HG03571 (cell line): ENCODE measurements around the gene DENND4A.

Source experiments
- ATAC-seq: cut with Tn5 transposase; IDR thresholded peaks from one replicate; pipeline ENCODE4 v1.9.1; 2021; ENCODE audit not compliant: unreplicated experiment

Gene DENND4A

GRCh38 chr15:65680544-65680943, 111.5 kb downstream of the DENND4A start:
- ATAC-seq, result no peak

GRCh38 chr15:65676123-65676522, 116.0 kb downstream of the DENND4A start:
- ATAC-seq, result no peak

GRCh38 chr15:65675551-65675950, 116.5 kb downstream of the DENND4A start:
- ATAC-seq, result no peak

- no peak for ATAC-seq
These were observed 125.8 kb downstream of the DENND4A start for GRCh38 chr15:65666257-65666656.

- ATAC-seq, result no peak
These were observed 128.6 kb downstream of the DENND4A start for GRCh38 chr15:65663521-65663920.

GRCh38 chr15:65660927-65661326, 131.2 kb downstream of the DENND4A start:
- ATAC-seq, result no peak

- no peak for ATAC-seq
These were observed 132.5 kb downstream of the DENND4A start for GRCh38 chr15:65659502-65660052.

- ATAC-seq, result no peak
These were observed 136.6 kb downstream of the DENND4A start for GRCh38 chr15:65655457-65655856.

GRCh38 chr15:65655026-65655425, 137.1 kb downstream of the DENND4A start:
- no peak for ATAC-seq

- ATAC-seq, result no peak
These were observed 138.1 kb downstream of the DENND4A start for GRCh38 chr15:65653801-65654521.

GRCh38 chr15:65653341-65653740, 138.8 kb downstream of the DENND4A start:
- no peak for ATAC-seq

GRCh38 chr15:65651831-65652749, 140.0 kb downstream of the DENND4A start:
- ATAC-seq, result no peak

- ATAC-seq, result no peak
These were observed 141.1 kb downstream of the DENND4A start for GRCh38 chr15:65651042-65651322.

GRCh38 chr15:65650312-65651041, 141.6 kb downstream of the DENND4A start:
- no peak for ATAC-seq

- ATAC-seq, result no peak
These were observed 145.6 kb downstream of the DENND4A start for GRCh38 chr15:65646486-65646885.

GRCh38 chr15:65645392-65645791, 146.7 kb downstream of the DENND4A start:
- no peak for ATAC-seq

GRCh38 chr15:65644282-65644681, 147.8 kb downstream of the DENND4A start:
- no peak for ATAC-seq

GRCh38 chr15:65642594-65642993, 149.5 kb downstream of the DENND4A start:
- no peak for ATAC-seq

GRCh38 chr15:65641768-65642475, 150.2 kb downstream of the DENND4A start:
- ATAC-seq, result no peak

- no peak for ATAC-seq
These were observed 152.6 kb downstream of the DENND4A start for GRCh38 chr15:65639509-65639908.

GRCh38 chr15:65638681-65639089, 153.4 kb downstream of the DENND4A start:
- no peak for ATAC-seq
